Measurements from ENCODE around the gene GPR35.

GPR35 gene

GRCh38 chr2:240577281-240578109, 47.8 kb upstream of the GPR35 start:
- no peak overlapping the region for H3K4me3 ChIP-seq (replicated peaks; ENCODE audit: insufficient read depth, low read length)
- no peak for DNase-seq (ENCODE audit: low read depth in 1 of 2, low spot score in 1 of 2)
- H3K27me3 ChIP-seq (ENCODE audit: insufficient read depth, poor library complexity, severe bottlenecking): no peaks in the 10 kb centered on the region
- TF ChIP-seq GABPA (IDR thresholded peaks at IDR 0.05; ENCODE audit: low read depth): no peak
- TF ChIP-seq, protein P1, sequence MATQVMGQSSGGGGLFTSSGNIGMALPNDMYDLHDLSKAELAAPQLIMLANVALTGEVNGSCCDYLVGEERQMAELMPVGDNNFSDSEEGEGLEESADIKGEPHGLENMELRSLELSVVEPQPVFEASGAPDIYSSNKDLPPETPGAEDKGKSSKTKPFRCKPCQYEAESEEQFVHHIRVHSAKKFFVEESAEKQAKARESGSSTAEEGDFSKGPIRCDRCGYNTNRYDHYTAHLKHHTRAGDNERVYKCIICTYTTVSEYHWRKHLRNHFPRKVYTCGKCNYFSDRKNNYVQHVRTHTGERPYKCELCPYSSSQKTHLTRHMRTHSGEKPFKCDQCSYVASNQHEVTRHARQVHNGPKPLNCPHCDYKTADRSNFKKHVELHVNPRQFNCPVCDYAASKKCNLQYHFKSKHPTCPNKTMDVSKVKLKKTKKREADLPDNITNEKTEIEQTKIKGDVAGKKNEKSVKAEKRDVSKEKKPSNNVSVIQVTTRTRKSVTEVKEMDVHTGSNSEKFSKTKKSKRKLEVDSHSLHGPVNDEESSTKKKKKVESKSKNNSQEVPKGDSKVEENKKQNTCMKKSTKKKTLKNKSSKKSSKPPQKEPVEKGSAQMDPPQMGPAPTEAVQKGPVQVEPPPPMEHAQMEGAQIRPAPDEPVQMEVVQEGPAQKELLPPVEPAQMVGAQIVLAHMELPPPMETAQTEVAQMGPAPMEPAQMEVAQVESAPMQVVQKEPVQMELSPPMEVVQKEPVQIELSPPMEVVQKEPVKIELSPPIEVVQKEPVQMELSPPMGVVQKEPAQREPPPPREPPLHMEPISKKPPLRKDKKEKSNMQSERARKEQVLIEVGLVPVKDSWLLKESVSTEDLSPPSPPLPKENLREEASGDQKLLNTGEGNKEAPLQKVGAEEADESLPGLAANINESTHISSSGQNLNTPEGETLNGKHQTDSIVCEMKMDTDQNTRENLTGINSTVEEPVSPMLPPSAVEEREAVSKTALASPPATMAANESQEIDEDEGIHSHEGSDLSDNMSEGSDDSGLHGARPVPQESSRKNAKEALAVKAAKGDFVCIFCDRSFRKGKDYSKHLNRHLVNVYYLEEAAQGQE (IDR thresholded peaks at IDR 0.05; ENCODE audit: insufficient replicate concordance, low read depth): no peak
- TF ChIP-seq SPI1 (IDR thresholded peaks at IDR 0.05; ENCODE audit: borderline replicate concordance, low read depth): no peak
- TF ChIP-seq POLR2AphosphoS5 (IDR thresholded peaks at IDR 0.05; ENCODE audit: low read depth): no peak
- TF ChIP-seq, protein P2, sequence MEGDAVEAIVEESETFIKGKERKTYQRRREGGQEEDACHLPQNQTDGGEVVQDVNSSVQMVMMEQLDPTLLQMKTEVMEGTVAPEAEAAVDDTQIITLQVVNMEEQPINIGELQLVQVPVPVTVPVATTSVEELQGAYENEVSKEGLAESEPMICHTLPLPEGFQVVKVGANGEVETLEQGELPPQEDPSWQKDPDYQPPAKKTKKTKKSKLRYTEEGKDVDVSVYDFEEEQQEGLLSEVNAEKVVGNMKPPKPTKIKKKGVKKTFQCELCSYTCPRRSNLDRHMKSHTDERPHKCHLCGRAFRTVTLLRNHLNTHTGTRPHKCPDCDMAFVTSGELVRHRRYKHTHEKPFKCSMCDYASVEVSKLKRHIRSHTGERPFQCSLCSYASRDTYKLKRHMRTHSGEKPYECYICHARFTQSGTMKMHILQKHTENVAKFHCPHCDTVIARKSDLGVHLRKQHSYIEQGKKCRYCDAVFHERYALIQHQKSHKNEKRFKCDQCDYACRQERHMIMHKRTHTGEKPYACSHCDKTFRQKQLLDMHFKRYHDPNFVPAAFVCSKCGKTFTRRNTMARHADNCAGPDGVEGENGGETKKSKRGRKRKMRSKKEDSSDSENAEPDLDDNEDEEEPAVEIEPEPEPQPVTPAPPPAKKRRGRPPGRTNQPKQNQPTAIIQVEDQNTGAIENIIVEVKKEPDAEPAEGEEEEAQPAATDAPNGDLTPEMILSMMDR (IDR thresholded peaks at IDR 0.05; ENCODE audit: insufficient read depth, low read length): no peak
- H3K27ac ChIP-seq (replicated peaks): no peak overlapping the region

DNA sequence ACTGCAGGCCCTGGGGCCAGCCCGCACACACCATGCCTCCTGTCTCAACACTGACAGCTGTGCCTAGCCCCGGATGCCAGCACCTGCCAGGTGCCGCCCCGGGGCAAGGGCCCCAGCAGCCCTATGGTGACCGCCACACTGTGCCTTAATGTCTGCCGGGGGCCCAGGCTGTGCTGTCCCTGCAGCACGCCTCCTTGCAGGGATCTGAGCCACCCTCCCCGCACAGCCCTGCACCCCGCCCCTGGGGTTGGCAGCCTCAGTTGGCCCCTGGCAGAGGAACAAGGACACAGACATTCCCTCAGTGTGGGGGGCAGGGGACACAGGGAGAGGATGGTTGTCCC, 47.2 kb upstream of the GPR35 start:
- TF ChIP-seq, protein P1 (IDR thresholded peaks at IDR 0.05; ENCODE audit: insufficient replicate concordance, low read depth): no peak
- TF ChIP-seq, protein P2 (IDR thresholded peaks at IDR 0.05; ENCODE audit: insufficient read depth, low read length): no peak
- TF ChIP-seq GABPA (IDR thresholded peaks at IDR 0.05; ENCODE audit: low read depth) (no peak), POLR2AphosphoS5 (IDR thresholded peaks at IDR 0.05; ENCODE audit: low read depth) (no peak), SPI1 (IDR thresholded peaks at IDR 0.05; ENCODE audit: borderline replicate concordance, low read depth) (no peak)
- no peaks in the 10 kb centered on the region for H3K27me3 ChIP-seq (ENCODE audit: insufficient read depth, poor library complexity, severe bottlenecking)
- no peak for DNase-seq (ENCODE audit: low read depth in 1 of 2, low spot score in 1 of 2)
- no peak overlapping the region for H3K27ac ChIP-seq (replicated peaks)
- no peak overlapping the region for H3K4me3 ChIP-seq (replicated peaks; ENCODE audit: insufficient read depth, low read length)

GRCh38 chr2:240578488-240578887, 46.8 kb upstream of the GPR35 start:
- TF ChIP-seq, protein P2 (IDR thresholded peaks at IDR 0.05; ENCODE audit: insufficient read depth, low read length): no peak
- TF ChIP-seq SPI1 (IDR thresholded peaks at IDR 0.05; ENCODE audit: borderline replicate concordance, low read depth) (no peak), GABPA (IDR thresholded peaks at IDR 0.05; ENCODE audit: low read depth) (no peak), POLR2AphosphoS5 (IDR thresholded peaks at IDR 0.05; ENCODE audit: low read depth) (no peak)
- TF ChIP-seq, protein P1 (IDR thresholded peaks at IDR 0.05; ENCODE audit: insufficient replicate concordance, low read depth): no peak
- Histone ChIP-seq H3K27ac (replicated peaks) (peak overlapping the region; percentile 79), H3K4me3 (replicated peaks; ENCODE audit: insufficient read depth, low read length) (no peak overlapping the region), H3K27me3 (ENCODE audit: insufficient read depth, poor library complexity, severe bottlenecking) (no peaks in the 10 kb centered on the region)
- no peak for DNase-seq (ENCODE audit: low read depth in 1 of 2, low spot score in 1 of 2)

Measured in HL-60 (cell line).